Activated CD4-positive, CD25-positive, alpha-beta regulatory T cell treated with anti-CD3 and anti-CD28 coated beads, Interleukin-2, amount 50 U/mL, for 24 hours (primary cell): Measurements from ENCODE around the gene SMIM36.
"Not testable (repeated sequence)": the region's sequence is repeated elsewhere in the genome, so short reads cannot be mapped to it uniquely, and the experiment has no call there.

Source experiments
- ATAC-seq, 2 donors: fragments of 150-1000 bp; cut with Tn5 transposase; one replicate each; pipeline ENCODE4 v1.10.0; 2021; ENCODE audit warnings: mild to moderate bottlenecking in 1 of 2, moderate library complexity in 1 of 2

SMIM36 gene

GRCh38 chr17:55453839-55454557 is 57.3 kb downstream of the SMIM36 start:
- ATAC-seq, result no peak

DNA sequence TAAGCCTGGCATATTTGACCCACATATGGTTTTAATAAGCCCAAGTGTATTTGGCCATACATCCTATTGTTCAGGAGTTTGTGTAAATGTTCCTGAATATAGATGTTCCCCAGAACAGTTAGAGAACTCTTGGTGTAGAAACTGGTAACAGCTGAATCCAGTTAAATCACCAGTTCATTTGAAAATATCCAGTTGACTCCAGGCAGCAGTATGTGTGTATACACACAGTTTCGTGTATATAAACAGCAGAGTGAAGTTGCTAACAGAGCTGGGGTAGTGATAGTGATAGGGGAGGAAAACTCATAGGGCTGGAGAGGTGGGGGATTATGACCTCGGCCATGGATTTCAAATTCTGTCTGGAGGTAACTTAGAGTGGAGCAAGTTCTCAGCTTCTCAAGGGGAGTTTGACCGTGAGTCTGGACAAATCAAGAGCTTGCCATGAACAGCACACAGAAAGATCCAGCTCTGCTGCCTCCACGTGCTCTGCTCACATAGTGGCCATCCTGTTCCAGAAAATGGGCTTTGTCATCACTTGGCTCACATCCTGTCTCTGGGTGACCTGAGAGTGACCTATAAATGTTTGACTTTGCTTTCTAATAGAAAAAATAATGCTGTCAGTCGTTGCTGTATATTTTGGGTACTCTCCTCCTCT is 59.0 kb downstream of the SMIM36 start:
- ATAC-seq, result no peak

DNA sequence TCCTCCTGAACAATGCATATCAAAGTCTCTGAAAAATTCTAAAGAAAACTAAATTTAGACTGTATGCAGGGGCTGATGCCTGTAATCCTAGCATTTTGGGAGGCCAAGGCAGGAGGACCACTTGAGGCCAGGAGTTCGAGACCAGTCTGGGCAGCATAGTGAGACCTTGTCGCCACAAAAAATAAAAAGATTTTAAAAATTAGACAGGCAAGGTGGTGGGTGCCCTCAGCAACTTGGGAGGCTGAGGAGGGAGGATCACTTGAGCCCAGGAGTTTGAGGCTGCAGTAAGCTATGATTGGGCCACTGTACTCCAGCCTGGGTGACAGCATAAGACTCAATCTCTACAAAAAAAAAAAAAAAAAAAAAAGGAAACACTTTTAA is 59.5 kb downstream of the SMIM36 start:
- ATAC-seq, result no peak

DNA sequence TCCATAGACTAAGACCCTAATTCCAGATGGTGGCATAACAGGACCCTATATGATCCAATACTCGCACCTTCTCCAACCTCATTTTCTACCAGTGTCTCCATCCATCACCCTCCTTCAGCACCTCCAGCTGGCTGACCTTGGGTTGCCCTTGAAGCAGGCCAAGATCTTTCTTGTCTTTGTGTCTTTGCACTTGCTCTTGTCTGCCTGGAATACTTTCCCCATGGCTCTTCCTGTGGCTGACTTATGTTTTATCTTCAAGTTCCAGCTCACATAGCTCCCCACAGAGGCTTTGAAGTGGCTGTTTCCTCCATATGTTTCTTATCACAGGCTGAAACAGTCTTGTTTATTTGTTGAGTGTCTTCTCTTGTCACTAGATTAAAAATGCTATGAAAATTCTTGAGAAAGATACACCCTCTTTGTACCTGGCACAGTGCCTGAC is 60.0 kb downstream of the SMIM36 start:
- no peak for ATAC-seq

- no peak for ATAC-seq
These were observed 60.9 kb downstream of the SMIM36 start for GRCh38 chr17:55450232-55450825.

GRCh38 chr17:55448681-55449080 is 62.6 kb downstream of the SMIM36 start:
- no peak for ATAC-seq

DNA sequence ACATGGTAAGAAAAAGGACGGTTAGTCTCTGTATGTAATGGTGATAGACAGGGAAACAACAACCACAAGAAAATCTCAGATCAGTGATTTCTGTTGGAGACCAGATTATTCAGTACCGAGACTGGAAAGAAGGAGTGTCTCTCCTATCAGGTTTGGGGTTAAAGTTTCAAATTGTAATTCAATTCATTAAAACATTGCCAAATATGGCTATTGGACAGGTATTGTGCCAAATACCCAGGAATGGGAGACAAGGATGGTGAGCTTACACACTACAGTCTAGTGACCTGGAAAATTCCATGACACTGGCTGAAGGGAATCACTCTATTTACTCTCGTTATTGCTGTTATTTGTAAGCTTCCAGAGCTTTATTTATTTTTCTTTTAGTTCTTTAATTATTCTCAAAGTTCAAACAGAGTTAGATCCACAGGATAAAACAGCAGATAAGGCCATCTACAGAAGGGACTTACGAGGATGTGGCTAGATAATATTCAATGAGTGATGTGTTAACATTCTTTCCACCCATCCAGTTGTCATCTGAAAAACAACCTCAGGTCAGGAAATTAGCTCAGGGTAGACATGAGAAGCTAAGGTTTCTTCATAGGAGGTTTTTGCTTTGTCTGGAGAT is 64.6 kb downstream of the SMIM36 start:
- no peak for ATAC-seq

DNA sequence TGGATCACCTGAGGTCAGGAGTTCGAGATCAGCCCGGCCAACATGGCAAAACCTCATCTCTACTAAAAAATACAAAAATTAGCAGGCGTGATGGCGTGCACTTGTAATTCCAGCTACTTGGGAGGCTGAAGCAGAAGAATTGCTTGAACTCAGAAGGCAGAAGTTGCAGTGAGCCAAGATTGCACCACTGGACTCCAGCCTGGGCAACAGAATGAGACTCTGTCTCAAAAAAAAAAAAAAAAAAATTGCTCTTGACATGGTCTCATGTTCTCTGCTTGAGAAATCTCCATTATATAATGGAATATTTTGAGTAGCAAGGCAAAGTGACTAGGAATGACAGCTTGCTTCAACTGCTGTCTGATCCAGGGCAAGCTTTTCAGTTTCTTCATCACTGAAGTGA is 65.2 kb downstream of the SMIM36 start:
- not testable (repeated sequence) for ATAC-seq

DNA sequence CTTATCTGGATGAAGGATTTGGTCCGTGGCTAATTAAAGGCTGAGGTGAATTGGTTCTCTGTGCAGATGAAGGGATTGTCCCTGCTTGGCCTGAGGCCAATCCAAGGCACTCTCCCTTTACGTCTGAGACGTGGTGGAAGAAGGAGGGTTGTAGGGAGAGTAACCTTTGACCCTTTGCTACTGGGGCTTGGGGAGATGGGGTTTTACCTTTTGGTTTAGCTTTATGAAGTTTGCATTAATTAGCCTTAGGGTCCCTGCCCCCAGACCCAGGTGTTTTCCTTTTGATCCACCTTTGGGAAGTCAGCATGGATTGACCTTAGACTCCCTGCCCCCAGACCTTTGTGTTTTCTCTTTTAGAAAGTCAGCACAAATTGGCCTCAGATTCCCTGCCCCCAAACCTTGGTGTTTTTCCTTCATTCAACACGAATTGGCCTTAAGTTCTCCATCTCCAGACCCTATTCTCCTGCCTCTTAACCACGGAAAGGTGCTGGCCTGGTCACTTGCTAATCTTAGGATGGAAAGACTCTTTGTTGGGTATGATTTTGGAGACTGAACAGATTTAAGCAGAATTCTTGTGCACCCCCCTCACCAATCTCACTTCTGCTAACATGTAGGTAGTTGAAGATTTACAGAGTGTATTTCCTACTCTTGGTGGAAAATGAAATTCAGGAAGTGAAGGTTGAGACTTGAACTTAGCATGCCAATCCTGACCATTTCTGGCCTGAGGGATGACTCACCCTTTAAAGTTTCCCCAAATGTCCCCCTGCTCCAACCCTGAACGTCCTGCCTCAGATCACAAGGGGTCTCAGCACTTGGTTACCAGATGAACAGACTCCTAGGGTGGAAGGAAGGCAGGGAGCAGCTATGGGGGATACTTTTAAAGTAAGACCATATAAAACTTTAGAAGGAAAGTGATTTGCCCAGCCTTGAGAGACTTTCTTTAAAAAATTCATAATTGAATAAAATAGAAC is 66.5 kb downstream of the SMIM36 start:
- peak in 1 of 2 donors; percentile 33 for ATAC-seq

DNA sequence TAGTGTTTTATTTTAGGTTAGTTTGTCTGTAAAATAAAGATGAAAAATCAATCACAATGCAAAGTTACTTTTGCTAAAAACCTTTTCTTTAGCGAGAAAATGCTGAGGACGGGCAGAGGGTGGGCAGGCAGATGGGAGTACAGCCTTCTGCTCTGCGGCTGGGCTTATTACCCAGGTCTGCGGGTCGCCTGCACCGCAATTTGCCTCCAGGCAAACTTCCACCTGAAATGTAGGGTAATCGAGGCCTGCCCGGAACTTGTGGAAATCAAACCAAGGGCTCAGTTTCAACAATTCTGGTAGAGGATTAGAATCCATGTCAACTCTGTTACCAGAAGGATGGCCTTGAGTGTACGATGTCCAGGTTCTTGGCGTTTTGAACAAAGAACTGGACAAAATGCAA is 67.3 kb downstream of the SMIM36 start:
- ATAC-seq, result no peak

- ATAC-seq, result no peak
These were observed 68.1 kb downstream of the SMIM36 start for GRCh38 chr17:55442953-55443683.

DNA sequence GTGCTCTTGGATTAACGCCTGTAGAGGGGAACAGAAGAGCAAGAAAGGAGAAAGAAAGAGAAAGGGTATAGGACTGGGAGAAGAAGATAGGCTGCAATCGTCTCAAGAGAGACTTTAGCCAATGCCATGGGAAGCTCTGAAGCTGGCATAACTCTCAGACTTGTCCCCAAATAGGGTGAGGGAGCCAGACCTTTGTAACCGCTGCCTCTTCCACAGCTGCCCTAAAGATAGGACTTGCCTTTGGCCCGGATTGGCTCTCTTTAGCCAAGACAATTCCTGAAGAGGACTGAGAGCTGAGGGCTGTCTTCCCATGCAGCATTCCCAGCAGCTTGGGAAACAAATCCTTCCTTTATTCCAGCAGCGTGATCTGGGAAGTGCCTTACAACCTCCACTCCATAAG is 68.8 kb downstream of the SMIM36 start:
- ATAC-seq, result no peak

- ATAC-seq, result peak in 1 of 2 donors; percentile 21
These were observed 69.7 kb downstream of the SMIM36 start for GRCh38 chr17:55441544-55441943.

GRCh38 chr17:55440391-55440790 is 70.9 kb downstream of the SMIM36 start:
- no peak for ATAC-seq

- no peak for ATAC-seq
These were observed 74.1 kb downstream of the SMIM36 start for GRCh38 chr17:55437159-55437605.

GRCh38 chr17:55436224-55437158 is 74.8 kb downstream of the SMIM36 start:
- peak in 1 of 2 donors; percentile 18 for ATAC-seq

- no peak for ATAC-seq
These were observed 75.8 kb downstream of the SMIM36 start for GRCh38 chr17:55435408-55435807.

DNA sequence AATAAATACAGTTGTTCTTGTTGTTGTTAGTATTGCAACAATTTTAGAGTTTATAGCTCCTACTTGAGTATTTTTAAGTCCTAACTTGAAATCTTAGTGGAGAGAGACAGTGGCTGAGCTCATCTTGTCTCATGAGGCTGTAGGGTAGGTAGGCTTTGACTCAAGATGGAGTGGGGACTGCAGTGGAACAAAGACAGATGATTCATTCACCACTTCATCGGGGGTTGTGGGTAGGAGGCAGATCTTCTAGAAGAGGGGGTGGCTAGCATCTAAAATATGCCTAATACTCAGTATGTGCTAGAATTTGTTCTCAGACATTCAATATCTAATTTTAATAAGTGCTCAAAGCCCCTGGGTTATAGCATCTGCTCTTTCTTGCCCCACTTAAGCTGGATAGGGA is 76.5 kb downstream of the SMIM36 start:
- peak; percentile 90 for ATAC-seq

DNA sequence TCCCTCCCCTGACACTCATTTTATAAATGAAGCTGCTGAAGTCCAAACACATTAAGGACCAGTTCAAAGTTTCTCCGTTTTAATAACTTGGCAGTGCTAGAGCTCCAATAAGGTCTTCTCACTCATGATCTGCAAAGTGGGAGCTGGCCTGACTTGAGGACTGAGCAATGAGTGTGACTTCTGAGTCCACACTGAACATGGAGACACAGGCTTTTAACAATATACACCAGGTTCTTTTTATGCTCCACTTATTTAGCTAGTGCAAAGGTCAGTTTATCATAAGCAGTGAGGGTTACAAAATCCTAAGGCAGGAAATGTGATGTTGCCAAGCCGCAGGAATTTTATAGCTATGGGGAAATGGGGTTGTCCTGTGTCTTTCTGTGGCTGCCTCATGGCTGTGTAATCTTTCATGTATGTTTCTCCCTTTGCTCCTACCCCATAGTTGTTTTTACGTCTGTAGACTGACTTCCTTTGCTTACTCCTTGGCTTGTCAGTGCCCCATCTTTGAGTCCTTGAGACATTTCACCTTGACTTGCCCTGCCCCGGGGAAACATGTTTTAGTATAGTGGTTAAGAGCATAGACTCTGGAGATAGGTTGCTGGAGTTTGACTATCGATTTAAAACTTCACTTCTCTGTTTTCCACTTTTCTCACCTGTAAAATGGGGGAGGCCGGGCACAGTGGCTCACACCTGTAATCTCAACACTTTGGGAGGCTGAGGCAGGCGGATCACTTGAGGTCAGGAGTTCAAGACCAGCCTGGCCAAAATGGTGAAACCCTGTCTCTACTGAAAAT is 77.4 kb downstream of the SMIM36 start:
- ATAC-seq, result no peak
